ENCODE measurements around the gene TOMM70.
"Not testable (repeated sequence)": the region's sequence is repeated elsewhere in the genome, so short reads cannot be mapped to it uniquely, and the experiment has no call there.

Gene TOMM70

DNA sequence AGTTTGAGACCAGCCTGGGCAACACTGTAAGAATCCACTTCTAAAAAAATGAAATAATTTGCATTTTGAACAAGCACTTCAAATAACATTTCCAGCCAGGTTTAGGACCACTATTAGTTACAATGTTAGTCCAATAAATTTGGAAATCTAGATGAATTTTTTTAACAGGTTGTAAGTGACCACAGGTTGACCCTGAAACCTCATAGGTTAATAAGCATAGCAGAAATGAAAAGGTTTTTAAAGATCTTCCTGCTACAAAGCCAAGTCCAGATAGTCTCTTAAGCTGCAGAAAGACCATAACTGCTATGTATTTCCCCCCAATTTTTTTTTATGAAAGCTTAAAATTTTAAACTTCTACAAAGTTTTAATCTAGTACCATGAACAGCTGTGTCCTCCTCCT is 67.8 kb downstream of the TOMM70 start:
- TF ChIP-seq POLR2AphosphoS5 (IDR thresholded peaks at IDR 0.05; ENCODE audit: borderline replicate concordance, low read depth, low read length) (no peak), FOXP2 (optimal IDR thresholded peaks at IDR 0.05; ENCODE audit: control extremely low read depth, extremely low read length, insufficient read depth) (no peak), EZH2 (IDR thresholded peaks at IDR 0.05) (no peak)
- no peak for DNase-seq (ENCODE audit: low read depth, low spot score)
- H3K4me3 ChIP-seq = no peak overlapping the region
- H3K27ac ChIP-seq = no peak overlapping the region
- no peaks in the 10 kb centered on the region for H3K36me3 ChIP-seq (ENCODE audit: insufficient read depth, low read length)
- H3K9ac ChIP-seq (ENCODE audit: insufficient read length) = no peak overlapping the region
- H3K9me3 ChIP-seq (ENCODE audit: low read depth, low read length) = no peaks in the 10 kb centered on the region

- no peak overlapping the region for H3K9ac ChIP-seq (ENCODE audit: insufficient read length)
- H3K4me3 ChIP-seq = no peak overlapping the region
- H3K27ac ChIP-seq = no peak overlapping the region
- H3K9me3 ChIP-seq (ENCODE audit: low read depth, low read length) = no peaks in the 10 kb centered on the region
- TF ChIP-seq FOXP2 (optimal IDR thresholded peaks at IDR 0.05; ENCODE audit: control extremely low read depth, extremely low read length, insufficient read depth) = no peak
- no peak for TF ChIP-seq EZH2 (IDR thresholded peaks at IDR 0.05)
- TF ChIP-seq POLR2AphosphoS5 (IDR thresholded peaks at IDR 0.05; ENCODE audit: borderline replicate concordance, low read depth, low read length) = no peak
- H3K36me3 ChIP-seq (ENCODE audit: insufficient read depth, low read length) = no peaks in the 10 kb centered on the region; the same call in 1 of the 2 replicates
- DNase-seq (ENCODE audit: low read depth, low spot score) = no peak
Measured at GRCh38 chr3:100331660-100332059, 69.2 kb downstream of the TOMM70 start.

GRCh38 chr3:100330651-100331050 is 70.2 kb downstream of the TOMM70 start:
- no peak overlapping the region for H3K27ac ChIP-seq
- no peak for DNase-seq (ENCODE audit: low read depth, low spot score)
- no peak for TF ChIP-seq EZH2 (IDR thresholded peaks at IDR 0.05)
- TF ChIP-seq POLR2AphosphoS5 (IDR thresholded peaks at IDR 0.05; ENCODE audit: borderline replicate concordance, low read depth, low read length) = no peak
- no peak for TF ChIP-seq FOXP2 (optimal IDR thresholded peaks at IDR 0.05; ENCODE audit: control extremely low read depth, extremely low read length, insufficient read depth)

GRCh38 chr3:100329800-100330489 is 70.9 kb downstream of the TOMM70 start:
- H3K36me3 ChIP-seq (ENCODE audit: insufficient read depth, low read length) = no peaks in the 10 kb centered on the region; the same call in 1 of the 2 replicates
- DNase-seq (ENCODE audit: low read depth, low spot score) = no peak
- H3K27ac ChIP-seq = no peak overlapping the region
- TF ChIP-seq EZH2 (IDR thresholded peaks at IDR 0.05) = no peak
- TF ChIP-seq FOXP2 (optimal IDR thresholded peaks at IDR 0.05; ENCODE audit: control extremely low read depth, extremely low read length, insufficient read depth) = no peak
- no peak for TF ChIP-seq POLR2AphosphoS5 (IDR thresholded peaks at IDR 0.05; ENCODE audit: borderline replicate concordance, low read depth, low read length)
- no peak overlapping the region for H3K4me3 ChIP-seq
- no peak overlapping the region for H3K9ac ChIP-seq (ENCODE audit: insufficient read length)
- H3K9me3 ChIP-seq (ENCODE audit: low read depth, low read length) = no peaks in the 10 kb centered on the region

More at GRCh38 chr3:100330651-100331050, 70.2 kb downstream of the TOMM70 start:
- no peaks in the 10 kb centered on the region; the same call in 1 of the 2 replicates for H3K36me3 ChIP-seq (ENCODE audit: insufficient read depth, low read length)
- no peak overlapping the region for H3K4me3 ChIP-seq
- H3K9ac ChIP-seq (ENCODE audit: insufficient read length) = no peak overlapping the region
- no peaks in the 10 kb centered on the region for H3K9me3 ChIP-seq (ENCODE audit: low read depth, low read length)

DNA sequence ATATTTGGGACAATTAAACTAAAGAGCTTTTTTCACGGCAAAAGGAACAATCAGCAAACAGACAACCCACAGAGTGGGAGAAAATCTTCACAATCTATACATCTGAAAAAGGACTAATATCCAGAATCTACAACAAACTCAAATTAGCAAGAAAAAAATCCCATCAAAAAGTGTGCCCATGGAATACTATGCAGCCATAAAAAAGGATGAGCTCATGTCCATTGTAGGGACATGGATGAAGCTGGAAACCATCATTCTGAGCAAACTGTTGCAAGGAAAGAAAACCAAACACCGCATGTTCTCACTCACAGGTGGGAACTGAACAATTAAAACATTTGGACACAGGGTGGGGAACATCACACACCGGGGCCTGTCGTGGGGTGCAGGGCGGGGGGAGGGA is 73.5 kb downstream of the TOMM70 start:
- H3K9ac ChIP-seq (ENCODE audit: insufficient read length); H3K27ac ChIP-seq; H3K4me3 ChIP-seq; H3K9me3 ChIP-seq (ENCODE audit: low read depth, low read length); H3K36me3 ChIP-seq (ENCODE audit: insufficient read depth, low read length); DNase-seq (ENCODE audit: low read depth, low spot score): not testable (repeated sequence)

DNA sequence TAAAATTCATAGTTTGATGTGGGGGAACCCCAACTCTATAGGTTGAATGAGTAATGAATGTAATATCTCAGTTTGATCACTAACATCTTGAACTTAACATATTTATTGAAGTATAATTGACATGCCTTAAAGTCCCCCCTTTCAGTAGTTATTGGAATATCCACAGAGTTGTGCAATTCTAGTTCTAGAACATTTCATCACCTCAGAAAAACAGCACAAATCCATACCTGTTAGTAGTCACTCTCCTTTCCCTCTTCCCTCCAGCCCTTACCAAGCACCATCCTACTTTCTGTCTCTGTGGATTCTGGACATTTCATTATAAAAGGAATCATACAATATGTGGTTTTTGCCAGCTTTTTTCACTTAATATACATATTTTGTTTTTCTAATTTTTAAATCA is 75.1 kb downstream of the TOMM70 start:
- no peak overlapping the region for H3K27ac ChIP-seq
- no peak for DNase-seq (ENCODE audit: low read depth, low spot score)
- no peak for TF ChIP-seq FOXP2 (optimal IDR thresholded peaks at IDR 0.05; ENCODE audit: control extremely low read depth, extremely low read length, insufficient read depth)
- H3K36me3 ChIP-seq (ENCODE audit: insufficient read depth, low read length) = peaks cover 10% of the 10 kb centered on the region
- no peak overlapping the region for H3K9ac ChIP-seq (ENCODE audit: insufficient read length)
- no peak overlapping the region for H3K4me3 ChIP-seq
- no peaks in the 10 kb centered on the region for H3K9me3 ChIP-seq (ENCODE audit: low read depth, low read length)

DNA sequence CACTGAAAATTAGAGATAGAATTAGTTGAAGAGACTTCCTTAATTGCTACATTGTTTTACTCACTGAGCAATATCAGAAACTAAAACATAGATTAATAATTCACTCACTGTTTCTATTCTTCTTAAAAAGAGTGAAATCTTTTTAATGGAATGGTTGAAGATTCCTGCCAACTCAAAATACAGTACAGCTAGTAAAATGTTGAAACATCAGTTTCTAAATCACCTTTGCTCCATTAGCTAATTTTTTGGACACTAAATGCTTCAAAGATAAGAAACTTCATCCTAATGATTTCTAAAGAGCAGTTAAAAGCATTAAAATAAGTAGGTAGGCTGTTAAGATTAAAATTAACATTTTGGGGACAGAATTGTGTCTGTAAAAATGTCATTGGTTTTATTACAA is 76.8 kb downstream of the TOMM70 start:
- no peaks in the 10 kb centered on the region for H3K9me3 ChIP-seq (ENCODE audit: low read depth, low read length)
- H3K9ac ChIP-seq (ENCODE audit: insufficient read length) = no peak overlapping the region
- H3K27ac ChIP-seq = no peak overlapping the region
- H3K4me3 ChIP-seq = no peak overlapping the region
- DNase-seq (ENCODE audit: low read depth, low spot score) = no peak
- H3K36me3 ChIP-seq (ENCODE audit: insufficient read depth, low read length) = peaks cover 17% of the 10 kb centered on the region
- TF ChIP-seq POLR2AphosphoS5 (IDR thresholded peaks at IDR 0.05; ENCODE audit: borderline replicate concordance, low read depth, low read length) = no peak
- TF ChIP-seq FOXP2 (optimal IDR thresholded peaks at IDR 0.05; ENCODE audit: control extremely low read depth, extremely low read length, insufficient read depth) = no peak
- TF ChIP-seq EZH2 (IDR thresholded peaks at IDR 0.05) = no peak

DNA sequence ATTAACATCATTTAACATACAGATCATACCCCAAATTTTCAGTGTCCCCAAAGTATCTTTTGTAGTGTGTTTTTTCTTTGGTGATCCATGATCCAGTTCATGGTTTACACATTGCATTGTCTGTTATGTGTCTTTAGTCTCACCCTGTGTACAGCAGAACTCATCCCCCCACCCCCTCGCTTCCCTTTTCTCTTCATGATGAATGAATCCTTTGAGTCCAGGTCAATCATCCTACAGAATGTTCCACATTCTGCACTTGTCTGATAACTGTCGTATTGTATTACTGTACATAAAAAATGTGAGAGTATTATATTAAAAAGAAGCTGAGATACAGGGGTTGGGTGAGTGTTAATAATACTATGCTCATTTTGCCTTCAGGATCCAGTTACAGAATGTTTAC is 80.9 kb downstream of the TOMM70 start:
- TF ChIP-seq POLR2AphosphoS5 (IDR thresholded peaks at IDR 0.05; ENCODE audit: borderline replicate concordance, low read depth, low read length) = no peak
- no peak for TF ChIP-seq FOXP2 (optimal IDR thresholded peaks at IDR 0.05; ENCODE audit: control extremely low read depth, extremely low read length, insufficient read depth)
- no peak for DNase-seq (ENCODE audit: low read depth, low spot score)
- Histone ChIP-seq H3K4me3 (no peak overlapping the region), H3K9me3 (ENCODE audit: low read depth, low read length) (no peaks in the 10 kb centered on the region), H3K36me3 (ENCODE audit: insufficient read depth, low read length) (peaks cover 17% of the 10 kb centered on the region), H3K27ac (no peak overlapping the region), H3K9ac (ENCODE audit: insufficient read length) (no peak overlapping the region)

DNA sequence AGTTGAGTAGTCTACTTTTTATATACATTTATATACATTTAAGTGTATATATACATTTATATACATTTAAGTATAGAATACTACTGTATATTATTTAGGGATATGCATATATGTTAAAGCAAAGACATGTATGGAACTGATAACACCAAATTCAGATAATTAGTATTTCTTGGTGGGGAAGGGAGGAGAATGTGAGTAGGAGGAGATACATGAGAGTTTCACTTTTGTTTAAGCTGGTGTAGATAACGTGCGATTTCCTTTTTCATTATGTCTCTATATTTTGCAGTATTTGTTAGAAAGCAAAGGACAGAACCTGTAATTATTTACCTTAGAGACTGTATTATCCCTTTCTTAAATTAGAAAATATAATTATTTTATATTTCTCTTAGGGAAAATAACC is 83.0 kb downstream of the TOMM70 start:
- Histone ChIP-seq H3K9ac (ENCODE audit: insufficient read length) (no peak overlapping the region), H3K27ac (no peak overlapping the region; the same call in 1 of the 2 replicates), H3K9me3 (ENCODE audit: low read depth, low read length) (no peaks in the 10 kb centered on the region), H3K4me3 (no peak overlapping the region), H3K36me3 (ENCODE audit: insufficient read depth, low read length) (peaks cover 17% of the 10 kb centered on the region)
- TF ChIP-seq POLR2AphosphoS5 (IDR thresholded peaks at IDR 0.05; ENCODE audit: borderline replicate concordance, low read depth, low read length) = no peak
- no peak for TF ChIP-seq FOXP2 (optimal IDR thresholded peaks at IDR 0.05; ENCODE audit: control extremely low read depth, extremely low read length, insufficient read depth)
- no peak for TF ChIP-seq EZH2 (IDR thresholded peaks at IDR 0.05)
- DNase-seq (ENCODE audit: low read depth, low spot score) = no peak
